ENCODE results near the gene DGCR6.
"Not testable (repeated sequence)": the region's sequence is repeated elsewhere in the genome, so short reads cannot be mapped to it uniquely, and the experiment has no call there.

The DGCR6 gene

DNA sequence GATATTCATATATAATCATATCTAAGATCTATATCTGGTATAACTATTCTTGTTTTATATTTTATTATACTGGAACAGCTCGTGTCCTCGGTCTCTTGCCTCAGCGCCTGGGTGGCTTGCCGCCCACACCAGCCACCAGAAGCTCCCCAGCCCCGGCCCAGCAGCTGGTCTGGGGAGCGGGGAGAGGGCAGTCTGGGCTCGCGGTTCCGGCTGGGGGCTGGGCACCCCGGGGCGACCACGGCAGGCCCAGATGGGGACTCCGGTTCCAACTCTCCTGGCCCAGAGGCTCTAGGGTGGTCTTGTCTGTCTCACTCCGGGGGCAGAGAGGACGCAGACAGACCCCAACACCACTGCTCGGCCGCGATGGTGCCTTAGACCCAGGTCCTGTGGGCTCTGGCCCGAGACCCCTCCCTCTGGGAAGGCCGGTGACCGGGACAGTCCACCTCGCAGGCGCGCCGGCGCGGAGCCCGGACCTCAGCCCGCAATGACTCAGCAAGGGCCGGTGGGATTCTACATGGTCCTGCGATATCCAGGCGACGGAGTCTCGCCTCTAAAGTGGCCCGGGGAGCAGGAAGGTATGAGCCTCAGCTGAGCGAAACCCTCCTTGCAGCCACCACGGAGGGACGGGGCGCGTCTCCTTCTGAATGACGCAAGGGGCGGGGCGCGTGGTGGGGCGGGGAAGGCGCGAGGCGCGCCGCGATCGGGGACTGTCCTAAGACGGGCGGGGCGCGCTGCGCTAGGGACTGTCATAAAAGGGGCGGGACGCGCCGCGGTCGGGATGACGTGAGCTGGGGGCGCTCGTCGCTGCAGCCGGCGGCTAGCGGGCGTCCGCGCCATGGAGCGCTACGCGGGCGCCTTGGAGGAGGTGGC lies at the start of gene DGCR6:
DGCR6 (plus strand) TSS at position 781 of the 870 bp plus-strand sequence; CDS start at position 836, 55 bp downstream.
- DNase-seq (ENCODE audit: low read depth), result no peak

DNA sequence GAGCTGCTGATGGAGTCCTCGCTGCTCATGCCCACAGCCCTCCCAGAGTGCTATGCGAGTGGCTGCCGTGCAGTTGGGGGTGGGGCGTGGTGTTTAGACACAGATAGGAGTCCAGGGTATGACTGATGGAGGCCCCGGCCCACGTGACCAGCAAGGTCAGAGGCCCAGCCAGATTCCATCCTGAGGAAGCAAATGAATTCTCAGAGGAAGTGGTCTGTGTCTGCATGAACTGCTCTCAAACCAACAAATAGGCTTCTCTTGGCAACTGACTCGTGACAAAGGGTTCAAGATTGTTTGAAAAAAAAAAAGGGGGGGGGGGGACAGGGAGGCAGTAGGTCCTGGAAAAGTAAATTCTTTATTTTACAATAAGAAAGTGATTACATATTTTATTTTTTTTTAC lies 46.8 kb upstream of the DGCR6 start:
- not testable (repeated sequence) for DNase-seq (ENCODE audit: low read depth)

DNA sequence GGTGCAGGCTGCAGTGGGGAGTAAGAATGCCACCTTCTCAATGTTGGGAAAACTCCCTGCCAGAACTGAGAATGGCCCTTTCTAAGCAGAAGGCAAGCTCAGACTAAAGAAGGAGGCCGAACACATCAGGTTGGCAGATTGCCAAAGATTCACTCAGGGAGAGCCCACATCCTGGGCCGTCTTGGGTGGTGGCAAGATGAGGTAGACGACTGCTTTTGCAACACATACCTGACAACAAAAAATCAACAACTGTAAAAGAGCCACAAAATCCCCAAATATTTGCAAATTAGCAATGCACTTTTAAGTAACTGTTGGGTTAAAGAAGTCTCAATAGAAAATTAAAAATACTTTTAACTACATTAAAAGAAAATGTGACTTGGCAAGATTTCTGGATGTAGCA lies 24.9 kb upstream of the DGCR6 start:
- peak; percentile 50 for DNase-seq (ENCODE audit: low read depth)

DNA sequence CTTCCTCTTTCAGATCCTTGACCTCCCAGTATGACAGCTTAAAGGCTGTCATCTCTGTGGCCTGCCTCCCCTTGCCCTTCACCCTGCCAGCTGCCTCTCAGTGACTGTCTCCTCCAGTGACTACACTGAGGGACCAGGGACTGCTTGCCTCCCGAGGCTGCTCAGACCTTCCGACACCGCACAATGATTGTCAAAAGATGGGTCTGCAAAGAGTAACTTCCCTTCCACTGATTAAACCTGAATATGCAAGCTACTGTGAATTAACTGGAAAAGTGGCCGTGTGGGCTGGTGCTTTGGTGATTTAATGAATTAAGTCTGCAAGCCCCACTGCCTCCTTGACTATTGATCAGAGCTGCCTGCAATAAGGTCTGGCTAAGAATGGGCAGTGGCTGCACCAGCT lies 21.7 kb upstream of the DGCR6 start:
- not testable (repeated sequence) for DNase-seq (ENCODE audit: low read depth)

GRCh38 chr22:18888115-18888514 lies 18.0 kb upstream of the DGCR6 start:
- DNase-seq (ENCODE audit: low read depth), result no peak

DNA sequence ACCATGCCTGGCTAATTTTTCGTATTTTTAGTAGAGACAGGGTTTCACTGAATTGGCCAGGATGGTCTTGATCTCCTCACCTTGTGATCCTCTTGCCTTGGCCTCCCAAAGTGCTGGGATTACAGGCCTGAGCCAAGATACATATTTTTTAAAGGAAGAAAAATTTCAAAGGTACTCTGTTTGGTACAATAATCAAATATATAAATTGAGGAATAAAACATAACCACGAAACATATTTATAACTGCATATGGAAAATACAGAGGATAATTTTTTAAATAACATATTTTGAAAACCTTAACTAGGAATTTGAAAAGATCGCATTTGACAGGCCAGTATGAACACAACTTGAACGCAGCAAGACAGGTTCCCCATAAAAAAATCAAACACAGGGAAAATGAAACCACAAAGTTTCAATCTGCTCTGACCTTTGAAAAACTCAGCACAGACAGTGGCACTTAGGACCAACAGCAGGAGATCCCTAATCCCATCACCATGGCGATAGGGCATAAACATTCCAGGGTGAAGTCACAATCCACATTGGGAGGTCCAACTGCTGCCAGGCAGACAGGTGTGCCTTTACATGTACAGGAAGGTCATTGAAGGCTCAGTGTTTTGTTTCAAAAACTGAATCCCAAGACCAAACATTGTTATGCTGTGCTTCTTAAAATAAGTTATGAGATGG lies 15.5 kb upstream of the DGCR6 start:
- not testable (repeated sequence) for DNase-seq (ENCODE audit: low read depth)

DNA sequence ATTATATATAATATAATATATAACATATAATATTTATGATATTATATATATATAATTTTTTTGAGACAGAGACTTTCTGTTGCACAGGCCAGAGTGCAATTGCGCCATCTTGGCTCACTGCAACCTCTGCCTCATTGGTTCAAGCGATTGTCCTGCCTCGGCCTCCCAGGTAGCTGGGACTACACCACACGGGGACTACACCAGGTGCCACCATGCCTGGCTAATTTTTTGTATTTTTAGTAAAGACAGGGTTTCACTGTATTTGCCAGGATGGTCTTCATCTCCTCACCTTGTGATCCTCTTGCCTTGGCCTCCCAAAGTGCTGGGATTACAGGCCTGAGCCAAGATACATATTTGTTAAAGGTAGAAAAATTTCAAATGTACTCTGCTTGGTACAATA lies 12.3 kb upstream of the DGCR6 start:
- not testable (repeated sequence) for DNase-seq (ENCODE audit: low read depth)

- DNase-seq (ENCODE audit: low read depth), result not testable (repeated sequence)
Observed at GRCh38 chr22:18896037-18896657, 10.0 kb upstream of the DGCR6 start.

- DNase-seq (ENCODE audit: low read depth), result not testable (repeated sequence)
Observed at GRCh38 chr22:18906410-18906745, 258 bp downstream of the DGCR6 start.

GRCh38 chr22:18906896-18907295 lies 776 bp downstream of the DGCR6 start:
- DNase-seq (ENCODE audit: low read depth), result no peak

DNA sequence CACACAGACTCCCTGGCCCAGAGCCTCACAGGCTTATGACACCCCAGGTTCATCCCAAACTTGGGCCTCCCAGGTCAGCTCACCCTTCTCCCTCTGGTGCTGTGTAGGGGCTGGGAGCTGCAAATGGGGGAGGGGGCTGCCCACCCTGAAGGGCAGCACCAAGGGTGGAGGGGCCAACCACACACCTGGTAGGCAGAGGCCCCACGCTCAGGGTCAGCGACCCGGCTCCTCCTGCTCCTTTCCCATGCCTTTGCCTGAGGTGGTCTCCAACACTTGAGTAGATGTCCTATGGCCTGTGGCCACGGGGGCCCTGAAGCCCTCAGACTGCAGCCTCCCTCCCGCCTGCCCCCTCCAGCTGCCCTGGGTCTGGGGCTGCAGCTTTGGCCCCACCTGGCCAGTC lies 3.4 kb downstream of the DGCR6 start:
- no peak for DNase-seq (ENCODE audit: low read depth)

GRCh38 chr22:18911535-18911934 lies 5.4 kb downstream of the DGCR6 start:
- DNase-seq (ENCODE audit: low read depth), result not testable (repeated sequence)

DNA sequence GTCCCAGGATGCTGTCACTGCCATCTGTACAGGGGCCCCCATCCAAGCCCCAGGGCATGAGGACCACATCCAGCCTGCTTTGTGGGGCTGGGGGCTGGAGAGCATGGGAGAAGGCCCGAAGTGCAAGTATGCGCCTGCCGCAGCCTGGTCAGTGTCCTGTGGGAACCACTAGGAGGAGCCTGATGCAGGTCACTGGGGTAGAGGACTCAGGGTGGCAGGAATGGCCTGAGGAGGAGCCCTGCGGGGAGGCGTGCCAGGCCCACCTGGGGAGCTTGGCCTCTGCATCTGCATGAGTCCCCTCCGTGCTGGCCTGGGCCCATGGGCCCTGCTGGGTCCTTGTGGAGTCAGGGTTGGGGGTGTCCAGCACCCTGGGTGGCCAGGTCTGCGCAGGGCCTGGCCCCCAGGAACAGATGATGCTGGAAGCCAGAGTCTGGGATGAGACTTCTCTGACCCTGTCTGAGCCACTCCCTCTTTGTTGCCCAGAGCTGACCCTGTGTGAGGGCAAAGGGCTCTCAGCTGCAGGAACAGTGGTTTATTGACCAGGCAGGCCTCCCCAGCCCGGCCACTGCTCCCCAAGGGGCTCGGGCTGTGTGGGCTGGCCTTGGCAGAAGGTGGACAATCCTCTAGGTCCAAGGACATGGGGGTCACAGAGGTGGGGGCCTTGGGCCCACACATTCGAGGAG lies 6.3 kb downstream of the DGCR6 start:
- DNase-seq (ENCODE audit: low read depth), result not testable (repeated sequence)

GRCh38 chr22:18914558-18914957 lies 8.4 kb downstream of the DGCR6 start:
- DNase-seq (ENCODE audit: low read depth), result not testable (repeated sequence)

DNA sequence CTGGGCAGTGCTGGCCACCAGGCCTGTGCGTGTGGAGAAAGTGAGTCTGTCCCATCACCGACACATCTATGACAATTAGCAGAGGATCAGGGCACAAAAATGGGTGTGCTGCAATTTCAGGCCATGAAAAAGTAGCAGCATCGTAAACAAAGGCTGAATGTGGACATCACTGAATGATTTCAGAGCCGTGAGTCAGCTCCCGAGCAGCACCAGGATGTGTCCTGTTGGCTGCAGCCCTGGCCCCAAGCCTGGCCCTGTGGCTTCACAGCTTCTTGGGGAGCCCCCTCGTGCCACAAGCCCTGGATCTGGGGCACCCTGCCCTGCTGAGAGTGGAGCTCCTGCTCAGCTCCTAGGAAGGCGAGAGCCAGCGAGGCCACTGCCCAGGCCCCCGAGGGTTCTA lies 9.4 kb downstream of the DGCR6 start:
- not testable (repeated sequence) for DNase-seq (ENCODE audit: low read depth)

DNA sequence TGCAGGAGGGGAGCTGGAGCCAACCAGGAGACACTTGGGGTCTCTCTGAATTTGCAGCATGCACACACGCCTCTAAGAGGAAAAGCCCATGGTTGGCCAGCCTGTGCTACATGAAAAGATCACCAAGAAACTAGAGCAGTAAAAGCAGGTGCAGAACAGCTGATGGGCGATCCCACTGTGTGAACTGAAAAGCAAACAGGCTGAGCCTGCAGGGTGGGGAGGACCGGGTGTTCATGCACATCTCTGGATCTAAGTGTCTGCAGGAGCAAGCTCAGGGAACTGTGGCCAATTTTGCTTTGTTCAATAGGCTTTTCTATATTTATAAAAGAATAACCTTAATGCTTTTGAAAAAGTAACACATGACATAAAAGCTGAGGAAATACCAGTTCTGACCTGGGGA lies 11.7 kb downstream of the DGCR6 start:
- DNase-seq (ENCODE audit: low read depth), result not testable (repeated sequence)

DNA sequence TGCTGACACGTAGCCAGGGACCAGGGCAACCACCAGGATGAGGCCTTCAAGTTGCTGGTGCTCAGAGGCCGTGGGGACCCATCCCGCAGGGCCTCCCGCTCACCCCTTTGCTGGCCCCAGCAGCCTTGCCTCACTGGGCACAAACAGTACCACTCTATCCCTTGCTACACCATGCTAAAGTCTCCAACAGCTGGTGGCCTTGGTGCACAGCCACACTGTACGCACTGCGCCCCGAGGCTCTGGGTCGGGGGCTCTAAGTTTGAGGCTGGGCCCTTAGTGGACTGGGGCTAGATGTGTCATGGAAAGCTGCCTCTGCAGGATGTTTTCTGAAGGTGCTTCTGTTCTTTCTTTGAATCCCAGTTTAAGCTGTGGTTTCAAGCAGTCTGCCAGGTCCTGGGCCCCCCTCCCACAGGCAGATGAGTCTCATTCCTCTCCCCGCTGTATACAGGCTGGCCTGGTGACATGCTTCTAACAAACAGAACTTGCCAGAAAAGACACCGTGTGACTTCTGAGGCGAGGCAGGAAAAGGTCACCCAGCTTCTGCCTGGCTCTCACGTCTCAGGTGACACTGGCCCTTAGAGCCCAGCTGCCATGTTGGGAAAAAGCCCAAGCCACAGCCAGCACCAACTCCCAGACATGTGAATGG lies 14.3 kb downstream of the DGCR6 start:
- not testable (repeated sequence) for DNase-seq (ENCODE audit: low read depth)

- no peak for DNase-seq (ENCODE audit: low read depth)
Observed at GRCh38 chr22:18925368-18926064, 19.4 kb downstream of the DGCR6 start.

- no peak for DNase-seq (ENCODE audit: low read depth)
Observed at GRCh38 chr22:18927020-18927419, 20.9 kb downstream of the DGCR6 start.

GRCh38 chr22:18927573-18927972 lies 21.5 kb downstream of the DGCR6 start:
- DNase-seq (ENCODE audit: low read depth), result no peak

- no peak for DNase-seq (ENCODE audit: low read depth)
Observed at GRCh38 chr22:18929459-18929858, 23.3 kb downstream of the DGCR6 start.

Measured in stimulated activated CD8-positive, alpha-beta memory T cell treated with anti-CD3 and anti-CD28 coated beads, Interleukin-12 subunit alpha, Interleukin-12 subunit beta, amount 100 ng/mL, for 1 hour (primary cell).